Anterior cingulate cortex (tissue), 58 donors: Measurements from ENCODE around the gene ISG20.

Experiments
- DNase-seq, 58 donors: peaks; one replicate each; lab custom pipeline; 2025; lab: John Stamatoyannopoulos, UW

Gene ISG20

DNA sequence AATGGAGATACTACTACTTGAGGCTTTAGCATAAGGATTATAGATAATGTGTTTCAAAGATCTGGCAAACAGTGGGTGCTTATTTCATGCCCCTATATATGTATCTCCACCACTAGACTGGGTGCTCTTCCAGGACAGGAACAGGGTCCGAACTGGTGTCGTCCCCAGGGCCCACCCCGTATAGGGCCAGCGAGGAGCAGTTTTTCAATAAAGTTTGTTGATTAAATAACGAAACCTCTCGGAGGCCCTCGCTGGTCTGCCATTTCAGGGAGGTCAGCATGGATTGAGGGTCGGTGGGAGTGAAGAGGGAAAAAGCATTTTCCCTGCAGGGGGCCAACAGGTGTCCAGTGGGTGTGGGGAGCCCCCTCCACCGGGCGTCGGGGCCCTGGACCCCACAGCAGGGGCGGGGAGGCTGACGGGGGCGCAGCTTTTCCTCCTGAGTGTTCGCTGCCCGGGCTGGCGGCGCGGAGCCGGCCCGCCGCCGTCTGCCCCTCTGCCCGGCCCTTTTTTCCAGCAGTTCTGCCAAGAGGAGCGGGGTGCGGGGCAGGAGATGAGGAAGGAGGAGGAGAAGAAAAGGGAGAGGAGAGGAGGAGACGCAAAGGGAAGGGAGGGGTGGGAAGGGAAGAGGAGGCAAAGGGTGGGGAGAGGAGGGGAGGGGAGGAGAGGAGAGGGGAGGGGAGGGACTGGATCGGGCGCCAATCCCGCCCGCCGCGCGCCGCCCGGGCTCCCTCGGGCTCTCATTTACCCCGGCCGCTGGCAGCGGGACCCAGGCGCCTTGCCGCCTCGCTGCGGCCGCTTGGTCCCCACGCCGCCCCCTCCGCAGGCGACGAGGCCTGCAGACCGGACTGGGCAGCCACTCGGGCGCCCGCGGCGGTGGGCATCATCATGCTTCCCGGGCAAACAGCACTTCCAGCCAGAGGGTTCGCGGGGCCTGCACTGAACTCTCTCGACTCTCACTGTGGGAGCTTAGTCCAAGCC is 66.3 kb downstream of the ISG20 start:
- DNase-seq = peak in 43 of 58 donors; percentile 15 to 67 (median 44)

GRCh38 chr15:88705769-88706165 is 67.0 kb downstream of the ISG20 start:
- DNase-seq = peak in 1 of 58 donors; percentile 32
